HCT116 (cell line): ENCODE results near the gene ZFHX3. TPM values are rescaled to one million over a fixed set of nuclear protein-coding genes. Genes with fewer than 3 reads are reported as not detected.

Source experiments
- ATAC-seq: fragments of 200-7000 bp; cut with Tn5 transposase; 2 replicates; pipeline ENCODE4 v1.9.1; 2020; ENCODE audit warnings: mild to moderate bottlenecking, moderate library complexity
- BruUV-seq: library from RNA; stranded (reverse); fragments of 400-500 nt; replicated peaks from 2 replicates; lab custom pipeline; 2021; lab: Mats Ljungman, UMichigan
- CTCF ChIA-PET: fragments of 300-600 bp; sonication (Branson Sonifier 250); formaldehyde crosslinking; loops from one replicate; lab custom pipeline; 2021; ENCODE audit warnings: antibody characterized with exemption; lab: Charles Lee
- POLR2A ChIA-PET: fragments of 300-600, 350-600 bp; sonication (Branson Sonifier 250); formaldehyde crosslinking; loops from one replicate; lab custom pipeline; 2021; ENCODE audit warnings: antibody characterized with exemption; lab: Charles Lee
- RAD21 ChIA-PET, 2 experiments: fragments of 300-600 bp; sonication (Branson Sonifier 250); formaldehyde crosslinking; loops; one replicate each; lab custom pipeline; 2023; ENCODE audit warnings: low total read pairs in 2 of 2; ENCODE audit not compliant: uncharacterized antibody in 2 of 2, unreplicated experiment in 2 of 2, low non-redundant PET in 1 of 2; lab: Charles Lee
- DNase-seq: peaks from one replicate; pipeline ENCODE4 v3.0.0-alpha.2; 2010; ENCODE audit warnings: low read depth, low spot score
- H2AFZ ChIP-seq: fragments of 200-600 bp; shearing (Covaris generic), sonication (generic); 2 replicates; pipeline ENCODE4 v1.6.1; 2017; ENCODE audit warnings: low read depth, mixed run types, mixed read lengths, antibody characterized with exemption, low read length; ENCODE audit not compliant: poor library complexity, severe bottlenecking
- H3K27ac ChIP-seq: 2 replicates; pipeline ENCODE4 v1.5.1; 2012; ENCODE audit warnings: low read depth, low read length
- H3K27me3 ChIP-seq: fragments of 200-600 bp; sonication (generic); 2 replicates; pipeline ENCODE4 v1.6.1; 2016; ENCODE audit warnings: mixed run types, low read length, mixed read lengths; ENCODE audit not compliant: insufficient read depth
- H3K36me3 ChIP-seq, 2 experiments: fragments of 200-500 bp in 1 of 2; fragments of 200-600 bp in 1 of 2; sonication (Bioruptor generic) in 1 of 2; sonication (generic) in 1 of 2; 2 replicates each; pipeline versions ENCODE4 v1.5.1 to v1.6.1; 2014 to 2016; ENCODE audit warnings: low read length in 2 of 2, inconsistent platforms in 1 of 2, mixed read lengths in 1 of 2, mixed run types in 1 of 2; ENCODE audit not compliant: insufficient read depth in 2 of 2, control insufficient read depth in 1 of 2
- H3K4me1 ChIP-seq, 2 experiments: fragments of 200-600 bp in 1 of 2; sonication (generic) in 1 of 2; 2 replicates each; pipeline versions ENCODE4 v1.5.1 to v1.6.1; 2012 to 2017; ENCODE audit warnings: low read length in 2 of 2, inconsistent platforms in 1 of 2, mild to moderate bottlenecking in 1 of 2, mixed read lengths in 1 of 2, mixed run types in 1 of 2, moderate library complexity in 1 of 2; ENCODE audit not compliant: insufficient read depth in 2 of 2, control insufficient read depth in 1 of 2
- H3K4me2 ChIP-seq: fragments of 200-600 bp; sonication (generic); 2 replicates; pipeline ENCODE4 v1.6.1; 2017; ENCODE audit warnings: mixed run types, low read length, mixed read lengths
- H3K4me3 ChIP-seq, 2 experiments: fragments of 200-600 bp in 1 of 2; sonication (generic) in 1 of 2; replicated peaks in 1 of 2; 2 replicates each; pipeline ENCODE4 v1.5.1; 2011 to 2016; ENCODE audit warnings: low read length in 2 of 2, control low read depth in 1 of 2, low read depth in 1 of 2, mild to moderate bottlenecking in 1 of 2, mixed read lengths in 1 of 2, mixed run types in 1 of 2
- H3K79me2 ChIP-seq: fragments of 200-600 bp; sonication (generic); 2 replicates; pipeline ENCODE4 v1.6.1; 2017; ENCODE audit warnings: mild to moderate bottlenecking, mixed run types, low read length, moderate library complexity, mixed read lengths; ENCODE audit not compliant: insufficient read depth
- H3K9ac ChIP-seq: fragments of 200-600 bp; sonication (generic); 2 replicates; pipeline ENCODE4 v1.6.1; 2016; ENCODE audit warnings: low read length, mixed read lengths
- H3K9me2 ChIP-seq: fragments of 200-600 bp; sonication (generic), shearing (Covaris generic); 2 replicates; pipeline ENCODE4 v1.6.1; 2017; ENCODE audit warnings: mixed run types, mild to moderate bottlenecking, moderate library complexity; ENCODE audit not compliant: insufficient read depth
- H3K9me3 ChIP-seq, 2 experiments: fragments of 200-500 bp in 1 of 2; fragments of 200-600 bp in 1 of 2; sonication (Bioruptor generic) in 1 of 2; sonication (generic) in 1 of 2; 2 replicates each; pipeline ENCODE4 v1.6.1; 2014 to 2017; ENCODE audit warnings: low read length in 2 of 2, mixed read lengths in 2 of 2, inconsistent platforms in 1 of 2, low read depth in 1 of 2, mild to moderate bottlenecking in 1 of 2, mixed run types in 1 of 2, moderate library complexity in 1 of 2; ENCODE audit not compliant: control insufficient read depth in 1 of 2, insufficient read depth in 1 of 2
- H4K20me1 ChIP-seq: fragments of 200-600 bp; sonication (generic), shearing (Covaris generic); 2 replicates; pipeline ENCODE4 v1.6.1; 2017; ENCODE audit warnings: mixed run types, mild to moderate bottlenecking, moderate library complexity; ENCODE audit not compliant: insufficient read depth
- ATF3 ChIP-seq: IDR thresholded peaks from 2 replicates; pipeline ENCODE4 v1.6.1; 2012
- CTCF ChIP-seq, 3 experiments: fragments of 200-600 bp in 1 of 3; sonication (generic) in 1 of 3; IDR thresholded peaks in 2 of 3; conservative IDR thresholded peaks in 1 of 3; 2 replicates each; pipeline ENCODE4 v1.5.1; 2012 to 2017; ENCODE audit warnings: low read depth in 2 of 3, low read length in 2 of 3, antibody characterized with exemption in 1 of 3, borderline replicate concordance in 1 of 3, control low read depth in 1 of 3, mild to moderate bottlenecking in 1 of 3, mixed read lengths in 1 of 3, mixed run types in 1 of 3, moderate library complexity in 1 of 3; ENCODE audit not compliant: insufficient read depth in 1 of 3
- FOSL1 ChIP-seq: IDR thresholded peaks from 2 replicates; pipeline ENCODE4 v1.6.1; 2012; ENCODE audit warnings: low read depth
- MAX ChIP-seq: IDR thresholded peaks from 2 replicates; pipeline ENCODE4 v1.6.1; 2012
- SP1 ChIP-seq: IDR thresholded peaks from 2 replicates; pipeline ENCODE4 v1.6.1; 2012; ENCODE audit warnings: low read depth
- SRF ChIP-seq: IDR thresholded peaks from 2 replicates; pipeline ENCODE4 v1.6.1; 2012; ENCODE audit warnings: low read depth
- ZFX ChIP-seq: fragments of 450-650 bp; IDR thresholded peaks from 2 replicates; pipeline ENCODE4 v1.6.1; 2017
- ZNF274 ChIP-seq: fragments of 200-500 bp; sonication (Bioruptor generic); IDR thresholded peaks from 2 replicates; pipeline ENCODE4 v1.6.1; 2014; ENCODE audit warnings: mild to moderate bottlenecking, low read depth, low read length, inconsistent platforms
- intact Hi-C: fragments of 100-400 bp; cut with micrococcal nuclease; formaldehyde crosslinking; loops from 2 replicates; pipeline ENCODE4 v1.10.0; 2022
- total RNA-seq: library from RNA; stranded (reverse); gene quantifications from one replicate; pipeline ENCODE4 v1.2.1, GENCODE V29; 2021; ENCODE audit not compliant: unreplicated experiment

The ZFHX3 gene
- total RNA-seq, 1 experiment from 2014 or later, result 6.3 TPM

GRCh38 chr16:72846594-72846993 is 201.3 kb downstream of the ZFHX3 start:
- no peak overlapping the region for H3K4me2 ChIP-seq
- no peak overlapping the region for H2AFZ ChIP-seq
- no peaks in the 10 kb centered on the region for H3K79me2 ChIP-seq
- no peak overlapping the region for H3K9ac ChIP-seq
- H3K36me3 ChIP-seq, result no peaks in the 10 kb centered on the region
- intact Hi-C loops, result loop anchor here (2.0 to 5.0 kb wide), 2 partner anchors 344 to 351 kb away; no protein-coding TSS in a partner anchor
- ChIA-PET RAD21 (no interaction called here), POLR2A (no interaction called here), CTCF (interaction anchor here (1.3 to 3.8 kb wide), 2 partner anchors 14 kb away, joined by 5 to 25 read pairs; no protein-coding TSS in a partner anchor)
- no peaks in the 10 kb centered on the region for H3K9me2 ChIP-seq
- peaks cover 14 to 25% of the 10 kb centered on the region in 2 experiments for H3K4me1 ChIP-seq
- DNase-seq (no peak), ATAC-seq (no peak)
- no peaks in the 10 kb centered on the region for H4K20me1 ChIP-seq
- H3K27ac ChIP-seq, result no peak overlapping the region
- BruUV-seq, result no TSS peak
- TF ChIP-seq ZNF274, result no peak
- TF ChIP-seq MAX, result no peak
- TF ChIP-seq, all 23 proteins: peak for 0
- H3K4me3 ChIP-seq, result no peak overlapping the region
- no peaks in the 10 kb centered on the region for H3K27me3 ChIP-seq
- no peaks in the 10 kb centered on the region for H3K9me3 ChIP-seq

- no peak overlapping the region for H2AFZ ChIP-seq
- POLR2A ChIA-PET, result no interaction called here
These were observed 202.5 kb downstream of the ZFHX3 start for GRCh38 chr16:72845322-72846020.

More at GRCh38 chr16:72845322-72846020, 202.5 kb downstream of the ZFHX3 start:
- ATAC-seq (no peak), DNase-seq (no peak)
- intact Hi-C loops, result loop anchor here (2.0 to 5.0 kb wide), 2 partner anchors 343 to 352 kb away; no protein-coding TSS in a partner anchor
- BruUV-seq, result no TSS peak
- no peak overlapping the region for H3K27ac ChIP-seq
- no peaks in the 10 kb centered on the region for H3K79me2 ChIP-seq
- H3K4me2 ChIP-seq, result no peak overlapping the region
- H3K9me2 ChIP-seq, result no peaks in the 10 kb centered on the region
- H4K20me1 ChIP-seq, result no peaks in the 10 kb centered on the region
- peaks cover 14 to 25% of the 10 kb centered on the region in 2 experiments for H3K4me1 ChIP-seq
- TF ChIP-seq ZFX (no peak), ATF3 (no peak), SRF (no peak), MAX (no peak), SP1 (no peak), CTCF (IDR thresholded peaks at IDR 0.05 in 2 of 3, conservative IDR thresholded peaks at IDR 0.05 in 1 of 3; ENCODE audit: borderline replicate concordance in 1 of 3, insufficient read depth in 1 of 3, low read depth in 2 of 3, low read length in 2 of 3) (no peak), FOSL1 (no peak)
- no peaks in the 10 kb centered on the region for H3K36me3 ChIP-seq
- H3K4me3 ChIP-seq, result no peak overlapping the region
- H3K27me3 ChIP-seq, result no peaks in the 10 kb centered on the region
- no peaks in the 10 kb centered on the region for H3K9me3 ChIP-seq
- CTCF ChIA-PET, result interaction anchor here (1.3 kb wide), 1 partner anchor 13 kb away, joined by 5 read pairs; no protein-coding TSS in a partner anchor
- no peak overlapping the region for H3K9ac ChIP-seq
- RAD21 ChIA-PET, result no interaction called here
